Stimulated activated CD4-positive, alpha-beta T cell treated with anti-CD3 and anti-CD28 coated beads, Interleukin-4, amount 100 ng/mL, for 48 hours (primary cell): ENCODE results near the gene STAT5A.

Source experiments
- DNase-seq, 2 donors: peaks; one replicate each; pipeline ENCODE4 v3.0.0-alpha.2; 2020; ENCODE audit warnings: low read depth in 2 of 2

STAT5A gene

GRCh38 chr17:42268236-42268635, 20.1 kb upstream of the STAT5A start:
- no peak for DNase-seq

GRCh38 chr17:42270170-42270535, 18.1 kb upstream of the STAT5A start:
- DNase-seq: no peak

- no peak for DNase-seq
Measured at GRCh38 chr17:42270596-42270995, 17.7 kb upstream of the STAT5A start.

- DNase-seq: no peak
Measured at GRCh38 chr17:42271006-42271778, 17.1 kb upstream of the STAT5A start.

GRCh38 chr17:42271779-42272035, 16.6 kb upstream of the STAT5A start:
- DNase-seq: no peak

- no peak for DNase-seq
Measured at GRCh38 chr17:42272162-42272907, 16.0 kb upstream of the STAT5A start.

- no peak for DNase-seq
Measured at GRCh38 chr17:42273474-42274252, 14.6 kb upstream of the STAT5A start.

GRCh38 chr17:42274253-42274542, 14.1 kb upstream of the STAT5A start:
- no peak for DNase-seq

GRCh38 chr17:42274812-42275526, 13.3 kb upstream of the STAT5A start:
- DNase-seq: no peak

GRCh38 chr17:42275527-42276358, 12.6 kb upstream of the STAT5A start:
- DNase-seq: no peak

- peak in 1 of 2 donors; percentile 52 for DNase-seq
Measured at GRCh38 chr17:42276359-42276608, 12.0 kb upstream of the STAT5A start, which contains the start of gene STAT5B. TSS of gene STAT5B (minus strand) at chr17:42276391. CDS start at chr17:42232127, 44,264 bp downstream.

GRCh38 chr17:42276609-42277341, 11.5 kb upstream of the STAT5A start:
- no peak for DNase-seq

- no peak for DNase-seq
Measured at GRCh38 chr17:42277342-42277712, 11.0 kb upstream of the STAT5A start.

GRCh38 chr17:42279776-42280630, 8.3 kb upstream of the STAT5A start:
- no peak for DNase-seq

- no peak for DNase-seq
Measured at GRCh38 chr17:42281571-42282096, 6.7 kb upstream of the STAT5A start.

- DNase-seq: no peak
Measured at GRCh38 chr17:42282478-42283080, 5.7 kb upstream of the STAT5A start.

- DNase-seq: no peak
Measured at GRCh38 chr17:42283241-42284023, 4.9 kb upstream of the STAT5A start.

GRCh38 chr17:42284024-42284369, 4.3 kb upstream of the STAT5A start:
- no peak for DNase-seq

GRCh38 chr17:42284566-42284965, 3.7 kb upstream of the STAT5A start:
- no peak for DNase-seq
